Measurements from ENCODE around the gene TRABD2B. TPM values are rescaled to one million over a fixed set of nuclear protein-coding genes. Genes with fewer than 3 reads are reported as not detected.

The TRABD2B gene
- total RNA-seq, 1 donor from 2014 or later, result not detected

GRCh38 chr1:47854552-47855144 lies 142.5 kb downstream of the TRABD2B start:
- Mint-ChIP-seq H3K27me3 (ENCODE audit: unreplicated experiment) (peaks cover 3% of the 10 kb centered on the region), H3K36me3 (ENCODE audit: unreplicated experiment) (no peaks in the 10 kb centered on the region)
- no peak for DNase-seq (ENCODE audit: extremely low spot score, unreplicated experiment)

GRCh38 chr1:47853852-47854251 lies 143.3 kb downstream of the TRABD2B start:
- H3K27me3 Mint-ChIP-seq (ENCODE audit: unreplicated experiment), result peaks cover 3% of the 10 kb centered on the region
- no peaks in the 10 kb centered on the region for H3K9me3 Mint-ChIP-seq (ENCODE audit: unreplicated experiment)
- no peaks in the 10 kb centered on the region for H3K4me1 Mint-ChIP-seq (ENCODE audit: unreplicated experiment)
- DNase-seq (ENCODE audit: extremely low spot score, unreplicated experiment), result no peak
- no peaks in the 10 kb centered on the region for H3K36me3 Mint-ChIP-seq (ENCODE audit: unreplicated experiment)
- no peak overlapping the region for H3K27ac Mint-ChIP-seq (ENCODE audit: unreplicated experiment)
- TF ChIP-seq CTCF (IDR thresholded peaks at IDR 0.05), result no peak
- H3K4me3 Mint-ChIP-seq (ENCODE audit: unreplicated experiment), result no peak overlapping the region

More at GRCh38 chr1:47854552-47855144, 142.5 kb downstream of the TRABD2B start:
- no peak overlapping the region for H3K27ac Mint-ChIP-seq (ENCODE audit: unreplicated experiment)
- no peaks in the 10 kb centered on the region for H3K4me1 Mint-ChIP-seq (ENCODE audit: unreplicated experiment)
- TF ChIP-seq CTCF (IDR thresholded peaks at IDR 0.05), result no peak
- H3K9me3 Mint-ChIP-seq (ENCODE audit: unreplicated experiment), result no peaks in the 10 kb centered on the region
- no peak overlapping the region for H3K4me3 Mint-ChIP-seq (ENCODE audit: unreplicated experiment)

GRCh38 chr1:47853059-47853458 lies 144.1 kb downstream of the TRABD2B start:
- H3K27ac Mint-ChIP-seq (ENCODE audit: unreplicated experiment), result no peak overlapping the region

GRCh38 chr1:47852006-47852718 lies 145.0 kb downstream of the TRABD2B start:
- no peak for DNase-seq (ENCODE audit: extremely low spot score, unreplicated experiment)
- no peaks in the 10 kb centered on the region for H3K4me1 Mint-ChIP-seq (ENCODE audit: unreplicated experiment)
- H3K27ac Mint-ChIP-seq (ENCODE audit: unreplicated experiment), result no peak overlapping the region
- peaks cover 3% of the 10 kb centered on the region for H3K27me3 Mint-ChIP-seq (ENCODE audit: unreplicated experiment)
- no peak overlapping the region for H3K4me3 Mint-ChIP-seq (ENCODE audit: unreplicated experiment)
- TF ChIP-seq CTCF (IDR thresholded peaks at IDR 0.05), result no peak
- H3K36me3 Mint-ChIP-seq (ENCODE audit: unreplicated experiment), result no peaks in the 10 kb centered on the region
- no peaks in the 10 kb centered on the region for H3K9me3 Mint-ChIP-seq (ENCODE audit: unreplicated experiment)

More at GRCh38 chr1:47853059-47853458, 144.1 kb downstream of the TRABD2B start:
- no peaks in the 10 kb centered on the region for H3K36me3 Mint-ChIP-seq (ENCODE audit: unreplicated experiment)
- no peaks in the 10 kb centered on the region for H3K4me1 Mint-ChIP-seq (ENCODE audit: unreplicated experiment)
- no peaks in the 10 kb centered on the region for H3K9me3 Mint-ChIP-seq (ENCODE audit: unreplicated experiment)
- no peak for TF ChIP-seq CTCF (IDR thresholded peaks at IDR 0.05)
- no peak for DNase-seq (ENCODE audit: extremely low spot score, unreplicated experiment)
- H3K27me3 Mint-ChIP-seq (ENCODE audit: unreplicated experiment), result peaks cover 3% of the 10 kb centered on the region
- no peak overlapping the region for H3K4me3 Mint-ChIP-seq (ENCODE audit: unreplicated experiment)

- Mint-ChIP-seq H3K4me3 (ENCODE audit: unreplicated experiment) (no peak overlapping the region), H3K27ac (ENCODE audit: unreplicated experiment) (no peak overlapping the region)
Measured at GRCh38 chr1:47850451-47850850, 146.7 kb downstream of the TRABD2B start.

More at GRCh38 chr1:47850451-47850850, 146.7 kb downstream of the TRABD2B start:
- no peak for DNase-seq (ENCODE audit: extremely low spot score, unreplicated experiment)
- Mint-ChIP-seq H3K4me1 (ENCODE audit: unreplicated experiment) (no peaks in the 10 kb centered on the region), H3K27me3 (ENCODE audit: unreplicated experiment) (peaks cover 8% of the 10 kb centered on the region), H3K9me3 (ENCODE audit: unreplicated experiment) (no peaks in the 10 kb centered on the region), H3K36me3 (ENCODE audit: unreplicated experiment) (no peaks in the 10 kb centered on the region)
- no peak for TF ChIP-seq CTCF (IDR thresholded peaks at IDR 0.05)

Measured in osteocyte (in vitro differentiated cells).